Transverse colon (tissue), 4 donors: ENCODE measurements around the gene UBE2O.

Experiments used
- CTCF ChIP-seq, 5 experiments: fragments of 200-600 bp in 3 of 5; fragments of 450-650 bp in 2 of 5; sonication (generic) in 3 of 5; IDR thresholded peaks; 1 replicate in 2 of 5; 2 replicates in 3 of 5; pipeline ENCODE4 v1.5.1; 2016 to 2017; ENCODE audit warnings: antibody characterized with exemption in 5 of 5, inconsistent platforms in 3 of 5, mild to moderate bottlenecking in 2 of 5, moderate library complexity in 1 of 5
- EP300 ChIP-seq: sonication (generic); formaldehyde crosslinking; IDR thresholded peaks from one replicate; pipeline ENCODE4 v1.6.1; 2017; ENCODE audit warnings: antibody characterized with exemption, low read depth
- POLR2A ChIP-seq: fragments of 450-650 bp; IDR thresholded peaks from one replicate; pipeline ENCODE4 v1.6.1; 2016; ENCODE audit warnings: antibody characterized with exemption, mild to moderate bottlenecking, moderate library complexity
- POLR2AphosphoS5 ChIP-seq, 3 donors: sonication (generic); formaldehyde crosslinking; IDR thresholded peaks; one replicate each; pipeline ENCODE4 v1.6.1; 2016; ENCODE audit warnings: antibody characterized with exemption in 3 of 3

DNA sequence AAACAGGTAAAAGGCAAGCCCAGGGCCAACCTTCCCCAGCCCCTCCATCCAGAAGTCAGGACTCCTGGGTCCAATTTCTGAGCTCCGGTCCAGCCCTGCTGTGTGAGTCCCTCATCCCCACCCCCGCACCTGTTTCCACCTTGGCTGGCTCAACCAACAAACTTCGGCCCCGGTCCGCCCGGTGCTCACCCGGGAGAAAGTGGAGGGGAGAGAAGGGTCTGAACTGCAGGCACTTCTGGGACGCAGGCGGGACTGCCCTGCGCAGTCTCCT is 47.7 kb upstream of the UBE2O start:
- no peak for TF ChIP-seq CTCF (IDR thresholded peaks at IDR 0.05)
- TF ChIP-seq POLR2A, result no peak
- TF ChIP-seq POLR2AphosphoS5 (IDR thresholded peaks at IDR 0.05), result no peak
- TF ChIP-seq EP300, result no peak
